HCT116 (cell line): Measurements from ENCODE around the gene GRIK4. TPM values are rescaled to one million over a fixed set of nuclear protein-coding genes. Genes with fewer than 3 reads are reported as not detected.

ENCODE experiments used
- ATAC-seq: fragments of 200-7000 bp; cut with Tn5 transposase; 2 replicates; pipeline ENCODE4 v1.9.1; 2020; ENCODE audit warnings: mild to moderate bottlenecking, moderate library complexity
- BruUV-seq: library from RNA; stranded (reverse); fragments of 400-500 nt; replicated peaks from 2 replicates; lab custom pipeline; 2021; lab: Mats Ljungman, UMichigan
- CTCF ChIA-PET: fragments of 300-600 bp; sonication (Branson Sonifier 250); formaldehyde crosslinking; loops from one replicate; lab custom pipeline; 2021; ENCODE audit warnings: antibody characterized with exemption; lab: Charles Lee
- POLR2A ChIA-PET: fragments of 300-600, 350-600 bp; sonication (Branson Sonifier 250); formaldehyde crosslinking; loops from one replicate; lab custom pipeline; 2021; ENCODE audit warnings: antibody characterized with exemption; lab: Charles Lee
- RAD21 ChIA-PET, 2 experiments: fragments of 300-600 bp; sonication (Branson Sonifier 250); formaldehyde crosslinking; loops; one replicate each; lab custom pipeline; 2023; ENCODE audit warnings: low total read pairs in 2 of 2; ENCODE audit not compliant: uncharacterized antibody in 2 of 2, unreplicated experiment in 2 of 2, low non-redundant PET in 1 of 2; lab: Charles Lee
- DNase-seq: peaks from one replicate; pipeline ENCODE4 v3.0.0-alpha.2; 2010; ENCODE audit warnings: low read depth, low spot score
- H2AFZ ChIP-seq: fragments of 200-600 bp; shearing (Covaris generic), sonication (generic); 2 replicates; pipeline ENCODE4 v1.6.1; 2017; ENCODE audit warnings: low read depth, mixed run types, mixed read lengths, antibody characterized with exemption, low read length; ENCODE audit not compliant: poor library complexity, severe bottlenecking
- H3K27ac ChIP-seq: 2 replicates; pipeline ENCODE4 v1.5.1; 2012; ENCODE audit warnings: low read depth, low read length
- H3K27me3 ChIP-seq: fragments of 200-600 bp; sonication (generic); 2 replicates; pipeline ENCODE4 v1.6.1; 2016; ENCODE audit warnings: mixed run types, low read length, mixed read lengths; ENCODE audit not compliant: insufficient read depth
- H3K36me3 ChIP-seq, 2 experiments: fragments of 200-500 bp in 1 of 2; fragments of 200-600 bp in 1 of 2; sonication (Bioruptor generic) in 1 of 2; sonication (generic) in 1 of 2; 2 replicates each; pipeline versions ENCODE4 v1.5.1 to v1.6.1; 2014 to 2016; ENCODE audit warnings: low read length in 2 of 2, inconsistent platforms in 1 of 2, mixed read lengths in 1 of 2, mixed run types in 1 of 2; ENCODE audit not compliant: insufficient read depth in 2 of 2, control insufficient read depth in 1 of 2
- H3K4me1 ChIP-seq, 2 experiments: fragments of 200-600 bp in 1 of 2; sonication (generic) in 1 of 2; 2 replicates each; pipeline versions ENCODE4 v1.5.1 to v1.6.1; 2012 to 2017; ENCODE audit warnings: low read length in 2 of 2, inconsistent platforms in 1 of 2, mild to moderate bottlenecking in 1 of 2, mixed read lengths in 1 of 2, mixed run types in 1 of 2, moderate library complexity in 1 of 2; ENCODE audit not compliant: insufficient read depth in 2 of 2, control insufficient read depth in 1 of 2
- H3K4me2 ChIP-seq: fragments of 200-600 bp; sonication (generic); 2 replicates; pipeline ENCODE4 v1.6.1; 2017; ENCODE audit warnings: mixed run types, low read length, mixed read lengths
- H3K4me3 ChIP-seq, 2 experiments: fragments of 200-600 bp in 1 of 2; sonication (generic) in 1 of 2; replicated peaks in 1 of 2; 2 replicates each; pipeline ENCODE4 v1.5.1; 2011 to 2016; ENCODE audit warnings: low read length in 2 of 2, control low read depth in 1 of 2, low read depth in 1 of 2, mild to moderate bottlenecking in 1 of 2, mixed read lengths in 1 of 2, mixed run types in 1 of 2
- H3K79me2 ChIP-seq: fragments of 200-600 bp; sonication (generic); 2 replicates; pipeline ENCODE4 v1.6.1; 2017; ENCODE audit warnings: mild to moderate bottlenecking, mixed run types, low read length, moderate library complexity, mixed read lengths; ENCODE audit not compliant: insufficient read depth
- H3K9ac ChIP-seq: fragments of 200-600 bp; sonication (generic); 2 replicates; pipeline ENCODE4 v1.6.1; 2016; ENCODE audit warnings: low read length, mixed read lengths
- H3K9me2 ChIP-seq: fragments of 200-600 bp; sonication (generic), shearing (Covaris generic); 2 replicates; pipeline ENCODE4 v1.6.1; 2017; ENCODE audit warnings: mixed run types, mild to moderate bottlenecking, moderate library complexity; ENCODE audit not compliant: insufficient read depth
- H3K9me3 ChIP-seq, 2 experiments: fragments of 200-500 bp in 1 of 2; fragments of 200-600 bp in 1 of 2; sonication (Bioruptor generic) in 1 of 2; sonication (generic) in 1 of 2; 2 replicates each; pipeline ENCODE4 v1.6.1; 2014 to 2017; ENCODE audit warnings: low read length in 2 of 2, mixed read lengths in 2 of 2, inconsistent platforms in 1 of 2, low read depth in 1 of 2, mild to moderate bottlenecking in 1 of 2, mixed run types in 1 of 2, moderate library complexity in 1 of 2; ENCODE audit not compliant: control insufficient read depth in 1 of 2, insufficient read depth in 1 of 2
- H4K20me1 ChIP-seq: fragments of 200-600 bp; sonication (generic), shearing (Covaris generic); 2 replicates; pipeline ENCODE4 v1.6.1; 2017; ENCODE audit warnings: mixed run types, mild to moderate bottlenecking, moderate library complexity; ENCODE audit not compliant: insufficient read depth
- CBX3 ChIP-seq: IDR thresholded peaks from 2 replicates; pipeline ENCODE4 v1.6.1; 2012; ENCODE audit warnings: low read depth
- EGR1 ChIP-seq: IDR thresholded peaks from 2 replicates; pipeline ENCODE4 v1.6.1; 2012; ENCODE audit warnings: low read depth
- ELF1 ChIP-seq: IDR thresholded peaks from 2 replicates; pipeline ENCODE4 v1.6.1; 2012; ENCODE audit warnings: low read depth, borderline replicate concordance
- EZH2 ChIP-seq: fragments of 200-600 bp; sonication (generic); IDR thresholded peaks from 2 replicates; pipeline ENCODE4 v1.6.1; 2017; ENCODE audit warnings: antibody characterized with exemption, mixed run types
- JUND ChIP-seq: IDR thresholded peaks from 2 replicates; pipeline ENCODE4 v1.6.1; 2012
- RAD21 ChIP-seq: IDR thresholded peaks from 2 replicates; pipeline ENCODE4 v1.6.1; 2012; ENCODE audit warnings: low read depth, mild to moderate bottlenecking
- SIN3A ChIP-seq: IDR thresholded peaks from 2 replicates; pipeline ENCODE4 v1.6.1; 2012; ENCODE audit warnings: low read depth
- SP1 ChIP-seq: IDR thresholded peaks from 2 replicates; pipeline ENCODE4 v1.6.1; 2012; ENCODE audit warnings: low read depth
- SRF ChIP-seq: IDR thresholded peaks from 2 replicates; pipeline ENCODE4 v1.6.1; 2012; ENCODE audit warnings: low read depth
- TCF7L2 ChIP-seq: IDR thresholded peaks from 2 replicates; pipeline ENCODE4 v1.7.0; 2011; ENCODE audit warnings: borderline replicate concordance, inconsistent platforms; ENCODE audit not compliant: insufficient read depth, insufficient read length; ENCODE audit errors: extremely low read depth
- YY1 ChIP-seq: IDR thresholded peaks from 2 replicates; pipeline ENCODE4 v1.6.1; 2011; ENCODE audit warnings: low read length, low read depth, moderate library complexity, mild to moderate bottlenecking; ENCODE audit not compliant: insufficient replicate concordance; ENCODE audit errors: extremely low read depth
- ZFX ChIP-seq: fragments of 450-650 bp; IDR thresholded peaks from 2 replicates; pipeline ENCODE4 v1.6.1; 2017
- ZNF274 ChIP-seq: fragments of 200-500 bp; sonication (Bioruptor generic); IDR thresholded peaks from 2 replicates; pipeline ENCODE4 v1.6.1; 2014; ENCODE audit warnings: mild to moderate bottlenecking, low read depth, low read length, inconsistent platforms
- intact Hi-C: fragments of 100-400 bp; cut with micrococcal nuclease; formaldehyde crosslinking; loops from 2 replicates; pipeline ENCODE4 v1.10.0; 2022
- total RNA-seq: library from RNA; stranded (reverse); gene quantifications from one replicate; pipeline ENCODE4 v1.2.1, GENCODE V29; 2021; ENCODE audit not compliant: unreplicated experiment
- TF ChIP-seq, protein P1 (sequence below), 3 experiments: fragments of 200-600 bp in 1 of 3; sonication (generic) in 1 of 3; IDR thresholded peaks in 2 of 3; conservative IDR thresholded peaks in 1 of 3; 2 replicates each; pipeline ENCODE4 v1.5.1; 2012 to 2017; ENCODE audit warnings: low read depth in 2 of 3, low read length in 2 of 3, antibody characterized with exemption in 1 of 3, borderline replicate concordance in 1 of 3, control low read depth in 1 of 3, mild to moderate bottlenecking in 1 of 3, mixed read lengths in 1 of 3, mixed run types in 1 of 3, moderate library complexity in 1 of 3; ENCODE audit not compliant: insufficient read depth in 1 of 3

Gene GRIK4
- total RNA-seq, 1 experiment from 2014 or later: 0.52 TPM

DNA sequence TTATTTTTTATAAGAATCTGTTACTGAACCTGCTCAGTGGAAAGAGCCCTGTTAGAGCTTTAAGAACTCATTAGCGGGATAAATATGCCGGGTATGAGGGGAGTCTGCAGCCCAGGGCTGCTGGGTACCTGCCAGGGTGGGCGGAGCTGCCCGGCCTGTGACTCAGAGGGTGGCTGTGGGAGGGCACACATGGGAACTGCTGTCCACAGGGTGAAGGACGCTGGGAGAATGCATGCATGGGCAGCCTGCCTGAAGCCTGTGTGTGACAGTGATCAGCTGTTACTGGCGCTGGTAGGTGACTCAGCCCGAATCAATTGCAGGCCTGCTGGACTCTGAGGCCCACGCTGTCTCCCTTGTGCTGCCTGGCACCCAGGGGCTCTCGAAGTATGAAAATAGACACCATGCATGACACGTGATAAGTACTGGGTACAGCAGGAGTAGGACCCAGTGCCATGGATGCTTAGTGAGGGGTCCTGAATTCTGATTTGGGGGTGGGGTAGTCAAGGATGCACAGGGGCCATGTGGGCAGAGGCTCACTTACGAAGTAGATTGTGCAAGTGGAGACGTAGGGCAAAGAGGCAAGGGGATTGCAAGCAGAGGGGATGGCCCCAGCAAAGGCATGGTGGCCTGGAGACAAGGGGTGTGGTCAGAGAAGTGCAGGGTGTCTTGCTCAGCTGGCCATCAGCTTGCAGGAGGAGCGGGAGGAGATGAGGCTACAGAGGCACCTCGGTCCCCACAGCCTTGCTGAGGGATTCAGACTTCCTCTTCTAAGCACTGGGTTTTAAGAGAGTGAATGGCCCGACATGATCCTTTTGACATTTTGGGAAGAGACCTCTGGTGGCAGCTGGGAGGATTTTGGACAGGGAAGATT, 36.5 kb downstream of the GRIK4 start (continued):
- TF ChIP-seq EZH2: no peak
- TF ChIP-seq ZNF274: no peak
- no peak; the same call in 1 of the 2 replicates for TF ChIP-seq EGR1
- no peak for TF ChIP-seq ELF1
- peak; percentile 91 for TF ChIP-seq CBX3
- TF ChIP-seq JUND: peak; percentile 91
- TF ChIP-seq SRF: no peak
- TF ChIP-seq, protein P1, sequence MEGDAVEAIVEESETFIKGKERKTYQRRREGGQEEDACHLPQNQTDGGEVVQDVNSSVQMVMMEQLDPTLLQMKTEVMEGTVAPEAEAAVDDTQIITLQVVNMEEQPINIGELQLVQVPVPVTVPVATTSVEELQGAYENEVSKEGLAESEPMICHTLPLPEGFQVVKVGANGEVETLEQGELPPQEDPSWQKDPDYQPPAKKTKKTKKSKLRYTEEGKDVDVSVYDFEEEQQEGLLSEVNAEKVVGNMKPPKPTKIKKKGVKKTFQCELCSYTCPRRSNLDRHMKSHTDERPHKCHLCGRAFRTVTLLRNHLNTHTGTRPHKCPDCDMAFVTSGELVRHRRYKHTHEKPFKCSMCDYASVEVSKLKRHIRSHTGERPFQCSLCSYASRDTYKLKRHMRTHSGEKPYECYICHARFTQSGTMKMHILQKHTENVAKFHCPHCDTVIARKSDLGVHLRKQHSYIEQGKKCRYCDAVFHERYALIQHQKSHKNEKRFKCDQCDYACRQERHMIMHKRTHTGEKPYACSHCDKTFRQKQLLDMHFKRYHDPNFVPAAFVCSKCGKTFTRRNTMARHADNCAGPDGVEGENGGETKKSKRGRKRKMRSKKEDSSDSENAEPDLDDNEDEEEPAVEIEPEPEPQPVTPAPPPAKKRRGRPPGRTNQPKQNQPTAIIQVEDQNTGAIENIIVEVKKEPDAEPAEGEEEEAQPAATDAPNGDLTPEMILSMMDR (IDR thresholded peaks at IDR 0.05 in 2 of 3, conservative IDR thresholded peaks at IDR 0.05 in 1 of 3; ENCODE audit: borderline replicate concordance in 1 of 3, insufficient read depth in 1 of 3, low read depth in 2 of 3, low read length in 2 of 3): peak in 2 of 3 experiments; percentile 15 to 37; a peak in 2 of 6 replicates
- TF ChIP-seq ZFX: no peak
- TF ChIP-seq YY1: no peak
- TF ChIP-seq RAD21: no peak
- TF ChIP-seq TCF7L2: peak; percentile 30
- peak; percentile 81 for TF ChIP-seq SP1

DNA sequence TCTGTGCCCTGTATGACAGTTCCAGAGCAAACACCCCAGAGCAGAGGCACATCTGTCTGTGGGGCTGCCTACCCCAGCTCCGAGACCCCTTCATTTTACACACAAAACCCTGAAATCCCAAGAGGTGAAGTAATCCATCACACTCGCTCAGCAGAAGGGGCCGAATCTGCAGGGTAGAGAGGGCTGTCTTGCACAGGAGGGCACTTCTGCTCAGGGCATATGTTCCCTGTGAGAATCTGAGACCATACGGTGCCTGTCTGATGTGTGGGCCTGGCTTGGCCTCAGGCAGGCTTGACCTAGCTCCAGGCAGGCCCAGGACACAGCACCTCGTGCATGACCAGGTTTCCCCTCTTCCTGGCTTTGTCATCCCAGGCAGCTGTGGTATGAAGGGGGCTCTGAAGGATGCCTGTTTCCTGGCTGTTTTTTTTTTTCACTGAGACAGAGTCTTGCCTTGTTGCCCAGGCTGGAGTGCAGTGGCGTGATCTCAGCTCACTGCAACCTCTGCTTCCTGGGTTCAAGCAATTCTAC, 37.2 kb downstream of the GRIK4 start:
- Histone ChIP-seq H3K4me3 (no peak overlapping the region), H3K9me2 (no peaks in the 10 kb centered on the region), H3K9me3 (no peaks in the 10 kb centered on the region), H3K36me3 (no peaks in the 10 kb centered on the region), H3K27me3 (no peaks in the 10 kb centered on the region), H3K9ac (0 out of 2 replicates have a peak overlapping the region, but pooled peaks have one; percentile 11), H4K20me1 (no peaks in the 10 kb centered on the region), H2AFZ (no peak overlapping the region), H3K27ac (no peak overlapping the region), H3K79me2 (no peaks in the 10 kb centered on the region), H3K4me1 (peaks cover 35 to 38% of the 10 kb centered on the region in 2 experiments), H3K4me2 (peak overlapping the region; percentile 73)
- DNase-seq (no peak), ATAC-seq (no peak)
- intact Hi-C loops: no loop called here
- ChIA-PET RAD21 (no interaction called here), CTCF (no interaction called here), POLR2A (no interaction called here)
- BruUV-seq: no TSS peak
- TF ChIP-seq, protein P1 (IDR thresholded peaks at IDR 0.05 in 2 of 3, conservative IDR thresholded peaks at IDR 0.05 in 1 of 3; ENCODE audit: borderline replicate concordance in 1 of 3, insufficient read depth in 1 of 3, low read depth in 2 of 3, low read length in 2 of 3): 0 out of 6 replicates have a peak, but pooled peaks of 1 of the 3 experiments have one; percentile 0
- no peak for TF ChIP-seq SIN3A
